HG02884 (cell line): ENCODE measurements around the gene FAT1.
"Not testable (repeated sequence)": the region's sequence is repeated elsewhere in the genome, so short reads cannot be mapped to it uniquely, and the experiment has no call there.

Experiments used
- ATAC-seq: cut with Tn5 transposase; IDR thresholded peaks from one replicate; pipeline ENCODE4 v1.9.1; 2021; ENCODE audit warnings: mild to moderate bottlenecking, moderate library complexity; ENCODE audit not compliant: unreplicated experiment

FAT1 gene

DNA sequence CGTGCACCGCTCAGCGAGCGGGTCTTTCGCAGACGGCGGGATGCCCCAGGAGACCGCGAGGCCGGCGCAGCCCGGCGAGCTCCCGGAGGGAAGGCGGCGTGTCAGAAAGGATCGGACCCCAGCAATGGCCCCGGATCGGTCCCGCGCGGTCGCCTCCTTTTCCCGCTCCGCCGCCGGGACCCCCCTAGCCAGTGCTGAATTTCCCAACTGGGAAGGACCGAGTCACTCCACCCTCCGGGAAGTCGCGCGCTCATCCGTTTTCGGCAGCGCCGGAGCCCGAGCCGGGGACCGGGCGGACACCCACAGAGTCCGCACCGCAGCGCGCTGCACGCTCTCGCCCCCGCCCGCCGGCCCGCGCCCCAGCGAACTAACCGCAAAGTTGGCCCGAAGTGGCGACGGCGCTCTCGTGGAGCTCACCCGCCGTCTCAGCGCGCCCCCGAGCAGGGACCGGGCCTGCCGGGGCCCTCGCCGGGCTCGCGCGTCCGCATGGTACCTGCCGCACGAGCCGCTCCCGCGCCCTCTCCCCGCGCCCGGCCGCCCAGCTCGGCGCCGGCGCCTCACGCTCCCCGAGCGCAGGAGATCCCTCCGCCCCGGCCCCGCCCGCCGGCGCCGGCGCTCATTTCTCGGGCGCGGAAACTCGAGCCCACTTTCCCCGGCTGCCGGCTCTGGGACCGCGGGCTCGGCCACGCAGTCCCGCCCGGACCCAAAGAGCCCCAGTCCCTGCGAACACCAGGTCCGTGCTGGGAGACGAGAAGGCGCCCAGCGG lies at the start of gene FAT1:
Gene FAT1, minus strand, starts transcription at position 565 of the 766 bp plus-strand sequence. CDS start 14,029 bp downstream, outside the sequence.
- ATAC-seq, result no peak

DNA sequence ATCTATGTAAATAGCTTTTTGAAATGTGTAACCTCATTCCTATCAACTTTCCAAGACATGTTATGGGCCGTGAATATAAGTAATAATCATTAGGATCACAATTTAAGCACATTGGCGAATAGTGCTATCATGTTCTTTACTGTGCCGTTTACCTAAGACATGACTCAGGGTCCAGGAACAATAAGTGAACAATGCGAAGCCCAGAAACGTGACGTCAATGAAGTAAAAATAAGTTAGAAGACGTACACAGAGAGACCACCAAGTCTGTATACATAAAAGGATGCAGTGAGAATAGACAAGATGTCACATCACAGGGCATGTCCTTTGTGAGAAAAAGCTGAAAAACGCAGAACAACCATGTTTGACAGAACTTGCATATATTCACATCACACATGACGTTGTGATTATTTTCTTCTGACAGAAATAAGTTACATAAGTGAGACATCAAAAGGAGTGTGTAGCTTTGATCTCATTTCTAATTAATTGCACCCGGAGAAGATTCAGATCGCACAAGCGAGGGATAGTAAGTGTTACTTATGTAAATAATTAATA lies 49.4 kb upstream of the FAT1 start:
- ATAC-seq, result no peak

- ATAC-seq, result no peak
Measured at GRCh38 chr4:186771624-186772023, 48.0 kb upstream of the FAT1 start.

DNA sequence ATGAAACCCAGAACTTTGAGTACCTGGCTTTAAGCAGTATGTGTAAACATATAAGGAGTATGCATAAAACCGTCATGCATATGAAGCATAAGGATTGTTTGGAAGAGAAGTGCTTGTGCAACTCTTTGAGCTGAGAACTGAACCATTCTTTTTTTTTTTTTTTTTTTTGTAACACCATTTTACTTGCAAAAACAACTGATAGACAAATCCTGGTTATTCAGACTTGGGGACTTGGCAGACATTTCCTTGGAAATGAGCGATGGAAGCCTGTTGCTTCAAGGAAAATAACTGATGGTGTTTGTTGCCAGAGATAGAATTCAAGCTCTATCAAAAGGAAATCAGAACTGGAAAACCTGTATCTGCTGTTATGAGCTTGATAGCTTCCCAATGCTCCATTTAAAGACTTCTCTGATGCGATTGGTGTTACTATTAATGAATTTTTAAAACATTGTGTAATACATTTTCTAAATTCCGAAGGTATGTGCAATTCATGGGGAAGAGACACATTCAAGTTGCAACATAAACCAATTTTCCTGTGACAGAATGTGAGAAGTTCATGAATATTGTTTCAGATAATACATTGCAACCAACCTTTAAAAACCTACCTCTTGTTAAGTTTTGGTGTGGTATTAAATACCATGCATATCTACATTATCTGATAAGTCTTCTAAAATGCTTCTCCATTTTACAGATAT lies 47.0 kb upstream of the FAT1 start:
- no peak for ATAC-seq

DNA sequence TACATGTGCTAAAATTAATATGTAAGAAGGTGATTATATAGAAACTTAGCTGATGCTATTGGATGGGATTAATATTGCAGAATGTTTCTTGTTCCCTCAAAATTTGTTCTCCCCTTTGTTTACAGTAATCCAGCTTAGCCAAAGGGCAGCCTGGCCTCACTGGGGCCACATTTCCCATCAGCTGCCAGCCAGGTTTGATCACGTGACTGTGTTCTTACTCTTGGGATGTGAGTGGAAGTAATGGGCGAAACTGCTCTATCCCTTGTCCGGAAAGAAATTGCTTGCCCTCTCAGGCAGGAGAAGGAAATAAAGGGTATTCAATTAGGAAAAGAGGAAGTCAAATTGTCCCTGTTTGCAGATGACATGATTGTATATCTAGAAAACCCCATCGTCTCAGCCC lies 44.1 kb upstream of the FAT1 start:
- no peak for ATAC-seq

DNA sequence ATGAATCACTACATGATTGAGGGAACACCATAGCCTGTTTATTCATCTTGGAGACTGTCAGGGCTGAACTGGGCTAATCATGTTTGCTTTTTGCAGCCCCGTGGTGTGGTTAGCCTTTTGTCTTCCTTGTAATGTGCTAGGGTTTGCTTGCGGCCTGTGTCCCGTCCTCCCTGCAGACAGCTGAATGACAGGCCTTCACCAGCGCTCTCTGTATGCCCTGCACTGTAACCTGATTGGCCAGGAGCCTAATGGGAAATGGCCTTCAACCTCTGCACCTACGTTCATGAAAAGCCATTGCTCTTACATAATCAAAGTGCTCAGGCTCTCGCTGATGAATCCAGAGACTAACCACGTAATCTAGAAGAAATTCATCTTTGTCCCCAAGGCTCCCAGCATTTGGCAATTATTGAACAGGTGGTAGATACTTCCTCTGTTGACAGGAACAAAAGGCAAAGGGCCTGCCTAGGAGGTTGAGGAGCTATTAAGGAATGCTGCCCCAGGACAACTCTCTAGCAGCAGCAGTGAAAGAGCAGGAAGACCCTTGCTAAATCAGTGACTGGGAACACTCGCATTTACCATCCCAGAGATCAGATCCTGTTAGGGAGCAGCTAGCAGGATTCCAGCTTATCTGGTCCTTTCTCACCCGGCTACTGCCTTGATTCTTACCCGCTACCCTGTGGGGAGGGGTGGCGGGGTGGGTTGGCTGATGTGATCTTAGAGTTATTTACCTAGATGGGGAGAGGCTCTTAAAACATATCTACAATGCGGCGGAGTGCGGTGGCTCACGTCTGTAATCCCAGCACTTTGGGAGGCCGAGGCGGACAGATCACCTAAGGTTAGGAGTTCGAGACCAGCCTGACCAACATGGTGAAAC lies 42.3 kb upstream of the FAT1 start:
- no peak for ATAC-seq

DNA sequence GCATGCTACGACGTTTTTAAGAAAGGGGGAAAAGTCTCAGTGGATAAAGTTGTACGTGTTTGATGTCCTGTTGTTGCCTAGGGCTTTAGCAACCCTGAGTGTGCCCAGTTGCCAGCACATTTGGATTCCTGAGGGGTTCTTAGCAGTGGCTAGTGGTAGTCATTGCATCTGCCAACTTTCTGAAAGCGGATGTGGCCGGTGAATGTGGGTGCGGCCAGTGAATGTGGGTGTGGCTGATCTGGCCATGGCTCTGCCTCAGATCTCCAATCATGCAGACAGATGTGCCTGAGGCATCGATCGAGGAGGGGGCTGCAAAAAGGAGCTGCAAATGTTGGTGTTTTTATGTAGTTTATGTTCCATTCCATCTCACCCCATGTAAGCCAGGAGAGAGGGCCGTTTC lies 41.5 kb upstream of the FAT1 start:
- ATAC-seq, result no peak

DNA sequence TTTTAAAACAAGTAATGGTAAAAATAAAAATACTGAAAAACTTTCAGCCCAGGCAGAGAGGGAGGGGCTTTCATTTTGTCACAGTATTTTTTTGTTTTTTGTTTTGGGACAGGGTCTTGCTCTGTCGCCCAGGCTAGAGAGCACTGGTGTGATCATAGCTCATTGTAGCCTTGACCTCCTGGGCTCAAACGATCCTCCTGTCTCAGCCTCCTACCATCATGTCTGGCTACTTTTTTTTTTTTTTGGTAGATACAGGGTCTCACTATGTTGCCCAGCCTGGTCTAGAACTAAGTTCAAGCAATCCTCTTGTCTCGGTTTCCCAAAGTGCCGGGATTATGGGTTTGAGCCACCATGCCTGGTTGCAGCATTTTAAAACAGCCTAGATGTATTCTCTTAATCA lies 40.8 kb upstream of the FAT1 start:
- ATAC-seq, result no peak

DNA sequence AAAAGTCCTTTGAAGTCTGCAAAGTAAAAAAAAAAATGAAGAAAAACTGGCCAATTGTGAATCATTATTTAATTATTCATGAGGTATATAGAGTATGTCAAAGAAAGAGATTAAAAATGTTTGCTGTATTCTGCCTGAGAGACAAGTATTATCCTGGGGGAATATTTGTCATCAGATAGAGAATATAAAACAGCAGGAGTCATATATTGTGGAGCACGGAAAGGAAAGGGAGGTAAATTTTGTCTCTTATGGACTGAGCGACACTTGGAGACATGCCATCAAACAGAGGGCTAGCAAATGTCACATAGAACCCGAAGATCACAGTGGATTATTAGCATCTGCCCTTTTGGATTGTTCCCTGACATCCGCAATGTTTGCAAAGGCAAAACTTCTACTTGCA lies 39.2 kb upstream of the FAT1 start:
- ATAC-seq, result no peak

GRCh38 chr4:186762361-186762760 lies 38.7 kb upstream of the FAT1 start:
- no peak for ATAC-seq

DNA sequence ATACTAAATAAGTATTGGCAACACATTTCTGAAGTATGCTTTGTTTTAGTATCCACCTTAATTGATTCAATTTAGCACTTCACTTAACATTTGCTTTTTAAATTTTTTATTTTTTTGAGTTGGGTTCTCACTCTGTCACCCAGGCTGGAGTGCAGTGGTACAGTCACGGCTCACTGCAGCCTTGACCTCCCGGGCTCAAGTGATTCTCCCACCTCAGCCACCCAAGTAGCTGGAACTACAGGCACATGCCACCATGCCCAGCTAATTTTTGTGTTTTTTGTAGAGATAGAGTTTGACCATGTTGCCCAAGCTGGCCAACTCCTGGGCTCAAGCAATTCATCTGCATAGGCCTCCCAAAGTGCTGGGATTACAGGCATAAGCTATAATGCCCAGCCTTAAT lies 38.3 kb upstream of the FAT1 start:
- ATAC-seq, result not testable (repeated sequence)

- no peak for ATAC-seq
Measured at GRCh38 chr4:186761393-186761792, 37.7 kb upstream of the FAT1 start.

DNA sequence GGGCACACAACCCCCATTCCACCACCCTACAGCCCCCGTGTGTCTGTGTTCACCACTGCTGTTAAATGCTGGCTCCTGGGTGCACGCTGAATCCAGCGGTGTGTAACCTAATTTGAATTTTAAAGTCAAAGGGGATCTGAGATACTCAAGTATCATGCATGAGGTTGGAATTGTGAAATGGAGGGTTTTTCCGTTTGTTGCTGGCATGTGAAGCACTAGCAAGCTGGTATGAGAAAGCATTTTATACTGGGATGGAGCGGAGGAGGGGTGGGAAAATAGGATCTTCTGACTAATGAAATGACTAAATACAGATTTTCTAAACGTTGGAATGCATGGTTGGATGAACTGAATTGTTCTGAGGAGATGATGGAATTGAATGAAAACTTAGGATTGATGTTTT lies 36.9 kb upstream of the FAT1 start:
- ATAC-seq, result no peak

DNA sequence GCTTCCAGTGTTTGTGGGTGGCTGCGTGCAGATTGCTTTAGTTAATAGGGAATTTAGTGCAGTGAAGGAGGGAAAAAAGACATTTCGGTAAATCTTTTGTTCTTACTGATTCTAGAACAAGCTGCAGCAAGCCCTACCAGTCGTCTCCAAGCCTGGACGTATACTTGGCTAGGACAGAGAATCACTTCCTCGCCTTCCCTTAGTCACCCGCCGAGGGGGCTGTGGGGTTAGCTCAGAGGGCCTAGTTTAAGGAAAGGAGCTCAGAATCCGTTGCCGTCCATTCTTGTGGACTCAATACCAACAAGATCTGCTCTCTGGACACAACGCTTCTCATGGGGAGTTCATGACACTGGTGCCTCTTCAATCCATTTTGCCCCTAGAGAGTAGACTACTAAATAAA lies 36.3 kb upstream of the FAT1 start:
- no peak for ATAC-seq

DNA sequence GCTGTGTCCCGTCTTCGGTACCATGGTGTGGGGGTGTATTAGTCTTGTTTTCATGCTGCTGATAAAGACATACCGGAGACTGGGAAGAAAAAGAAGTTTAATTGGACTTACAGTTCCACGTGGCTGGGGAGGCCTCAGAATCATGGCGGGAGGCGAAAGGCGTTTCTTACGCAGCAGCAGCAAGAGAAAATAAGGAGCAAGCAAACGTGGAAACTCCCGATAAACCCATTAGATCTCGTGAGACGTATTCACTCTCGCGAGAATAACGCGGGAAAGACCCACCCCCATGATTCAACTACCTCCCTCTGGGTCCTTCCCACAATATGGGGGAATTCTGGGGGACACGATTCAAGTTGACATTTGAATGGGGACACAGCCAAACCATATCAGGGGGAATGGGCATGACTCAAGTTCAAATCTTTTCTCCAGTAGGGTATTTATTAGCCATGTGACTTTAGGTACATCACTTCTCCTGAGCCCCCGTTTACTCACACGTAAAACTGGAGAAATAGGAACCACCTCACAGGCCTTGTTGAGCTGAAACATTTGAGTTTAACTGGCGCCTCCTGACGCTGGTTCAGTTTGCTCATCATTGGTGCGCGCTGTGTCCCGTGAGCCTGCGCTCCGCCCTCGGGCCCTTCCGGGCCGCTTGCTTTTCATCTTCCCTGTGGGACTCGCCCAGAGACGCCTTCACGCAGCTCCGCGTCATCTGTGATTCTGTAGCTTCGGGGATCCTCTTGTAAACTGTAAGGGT lies 35.5 kb upstream of the FAT1 start:
- ATAC-seq, result no peak

- no peak for ATAC-seq
Measured at GRCh38 chr4:186757696-186758355, 34.2 kb upstream of the FAT1 start.

DNA sequence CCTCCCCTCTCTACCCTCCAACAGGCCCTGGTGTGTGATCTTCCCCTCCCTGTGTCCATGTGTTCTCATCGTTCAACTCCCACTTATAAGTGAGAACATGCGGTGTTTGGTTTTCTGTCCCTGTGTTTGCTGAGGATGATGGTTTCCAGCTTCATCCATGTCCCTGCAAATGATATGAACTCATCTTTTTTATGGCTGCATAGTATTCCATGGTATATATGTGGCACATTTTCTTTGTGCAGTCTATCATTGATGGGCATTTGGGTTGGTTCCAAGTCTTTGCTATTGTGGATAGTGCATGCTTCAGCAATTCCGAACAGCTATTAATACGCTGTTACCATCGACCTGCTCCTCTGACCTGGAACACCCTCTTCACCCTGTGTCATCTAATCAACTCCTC lies 32.9 kb upstream of the FAT1 start:
- ATAC-seq, result not testable (repeated sequence)

DNA sequence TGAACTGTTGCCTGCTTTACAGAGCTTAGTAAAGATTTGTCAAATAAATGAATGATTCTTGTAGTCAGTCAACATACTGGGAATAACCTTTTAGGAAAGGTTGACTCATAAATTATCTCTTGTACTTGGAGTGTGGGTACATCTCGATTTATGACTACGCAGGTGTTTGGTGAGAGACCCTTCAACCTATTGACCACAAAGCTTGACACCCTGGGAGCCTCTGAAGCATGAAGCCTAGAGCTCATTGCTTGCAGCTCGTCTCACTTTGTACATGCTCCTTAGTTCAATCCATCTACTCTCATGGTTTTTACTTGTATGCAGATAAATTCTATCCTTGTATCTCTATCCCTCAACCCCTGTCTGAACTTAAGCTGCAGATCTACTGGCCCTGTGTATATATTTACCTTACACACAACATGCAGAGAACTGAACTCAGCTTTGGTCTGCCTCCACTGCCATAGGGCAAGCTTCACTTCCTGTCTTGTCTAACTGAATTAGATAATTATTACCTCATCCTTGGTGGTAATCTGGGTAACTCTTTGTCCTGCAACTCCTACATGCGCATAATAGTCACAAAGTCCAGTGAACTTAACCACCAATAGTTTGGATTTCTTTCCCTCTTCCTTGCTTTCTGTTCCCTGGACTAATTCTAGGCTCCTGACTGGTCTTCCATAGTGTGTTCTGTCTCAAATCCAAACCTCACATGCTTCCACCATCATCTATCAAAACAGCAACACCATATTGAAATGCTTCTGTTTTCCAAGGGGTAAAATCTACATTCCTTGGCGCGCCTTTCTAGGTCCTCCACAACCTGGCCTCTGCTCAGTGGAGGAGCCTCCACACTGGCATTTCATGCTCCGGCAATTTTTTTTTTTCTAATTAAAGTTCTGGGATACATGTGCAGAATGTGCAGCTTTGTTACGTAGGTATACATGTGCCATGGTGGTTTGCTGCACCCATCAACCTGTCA lies 32.2 kb upstream of the FAT1 start:
- ATAC-seq, result no peak

DNA sequence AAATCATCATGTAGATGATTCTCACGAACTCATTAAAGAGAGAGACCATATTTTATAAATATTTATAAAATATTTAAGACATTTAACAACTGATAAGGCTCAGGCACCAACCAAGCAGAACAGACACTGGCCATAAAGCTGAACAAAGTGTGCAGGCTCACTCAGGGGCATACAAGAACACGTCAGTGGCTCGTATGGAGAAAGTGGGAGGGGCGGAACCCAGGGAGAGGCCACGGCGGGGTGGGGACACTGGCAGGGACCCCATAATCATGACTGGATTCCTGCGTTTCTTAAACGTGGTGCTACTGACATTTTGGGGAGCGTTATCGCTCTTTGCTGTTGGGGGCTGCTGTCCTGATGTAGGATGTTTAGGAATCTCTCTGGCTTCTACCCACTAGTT lies 31.3 kb upstream of the FAT1 start:
- ATAC-seq, result no peak
